Pulmonary artery endothelial cell (primary cell): Measurements from ENCODE around the gene PLVAP. TPM values are rescaled to one million over a fixed set of nuclear protein-coding genes. Genes with fewer than 3 reads are reported as not detected.
A peak's percentile ranks its signal among the peaks of the same experiment; 100 is the strongest.

ENCODE experiments used
- DNase-seq: peaks from one replicate; pipeline ENCODE4 v3.0.0-alpha.2; 2011; ENCODE audit warnings: low read depth, low spot score
- total RNA-seq: library from RNA; depleted of rRNA; stranded (reverse); fragments of >200 nt; gene quantifications from 2 replicates; pipeline ENCODE4 v1.2.3, GENCODE V29; 2014

Gene PLVAP
- total RNA-seq, 1 donor from 2014 or later, result 0.46 TPM

DNA sequence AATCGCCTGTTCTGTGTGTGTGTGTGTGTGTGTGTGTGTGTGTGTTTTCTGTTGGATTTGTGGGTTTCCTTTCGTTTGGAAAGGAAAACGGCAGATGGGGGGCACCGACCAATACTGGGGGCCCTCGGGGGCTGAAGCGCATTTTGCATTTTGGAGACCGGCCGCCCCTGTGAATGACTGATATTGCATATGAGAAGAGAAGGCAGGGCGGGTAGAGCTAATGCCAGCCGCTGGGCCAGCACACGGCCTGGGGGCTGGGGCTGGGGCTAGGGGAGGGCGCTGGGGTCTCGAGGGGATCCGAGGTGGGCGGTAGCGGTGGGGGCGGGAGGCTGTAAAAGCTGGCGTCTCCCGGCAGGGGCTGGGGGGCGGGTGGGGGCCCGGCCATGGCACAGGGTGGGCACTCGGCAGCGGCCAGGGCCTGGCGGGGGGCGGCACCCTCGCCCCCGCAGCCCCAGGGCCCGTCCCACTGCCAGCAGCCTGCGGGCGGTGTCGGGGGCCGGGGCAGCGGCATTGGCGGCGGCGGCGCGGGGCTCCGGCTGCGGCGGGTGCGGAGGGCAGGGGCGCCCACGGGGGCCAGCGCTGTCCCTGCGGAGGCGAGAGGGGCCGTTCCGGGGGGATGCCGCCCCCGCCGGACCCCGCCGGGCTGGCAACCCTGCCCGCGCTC, 53.7 kb downstream of the PLVAP start:
- DNase-seq, result no peak

DNA sequence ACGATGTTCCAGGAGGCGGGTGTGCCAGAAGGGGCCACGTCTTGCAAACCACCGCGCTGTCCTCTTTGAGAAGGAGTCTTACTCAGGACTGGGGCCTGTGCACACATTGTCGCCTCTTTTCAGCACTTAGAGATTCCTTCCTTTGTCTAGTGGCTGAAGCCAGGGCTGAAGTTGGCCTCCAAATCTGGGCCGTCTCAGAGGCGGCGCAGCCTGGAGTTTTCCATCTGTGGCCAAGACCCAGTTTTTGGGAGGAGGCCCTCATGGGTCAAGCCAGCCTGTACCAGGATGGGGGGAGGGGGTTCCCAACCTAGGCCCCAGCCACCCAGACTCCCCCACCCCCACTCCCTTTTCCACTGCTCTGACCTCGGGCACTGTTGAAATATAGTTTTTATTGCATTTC, 54.3 kb downstream of the PLVAP start:
- DNase-seq, result no peak

DNA sequence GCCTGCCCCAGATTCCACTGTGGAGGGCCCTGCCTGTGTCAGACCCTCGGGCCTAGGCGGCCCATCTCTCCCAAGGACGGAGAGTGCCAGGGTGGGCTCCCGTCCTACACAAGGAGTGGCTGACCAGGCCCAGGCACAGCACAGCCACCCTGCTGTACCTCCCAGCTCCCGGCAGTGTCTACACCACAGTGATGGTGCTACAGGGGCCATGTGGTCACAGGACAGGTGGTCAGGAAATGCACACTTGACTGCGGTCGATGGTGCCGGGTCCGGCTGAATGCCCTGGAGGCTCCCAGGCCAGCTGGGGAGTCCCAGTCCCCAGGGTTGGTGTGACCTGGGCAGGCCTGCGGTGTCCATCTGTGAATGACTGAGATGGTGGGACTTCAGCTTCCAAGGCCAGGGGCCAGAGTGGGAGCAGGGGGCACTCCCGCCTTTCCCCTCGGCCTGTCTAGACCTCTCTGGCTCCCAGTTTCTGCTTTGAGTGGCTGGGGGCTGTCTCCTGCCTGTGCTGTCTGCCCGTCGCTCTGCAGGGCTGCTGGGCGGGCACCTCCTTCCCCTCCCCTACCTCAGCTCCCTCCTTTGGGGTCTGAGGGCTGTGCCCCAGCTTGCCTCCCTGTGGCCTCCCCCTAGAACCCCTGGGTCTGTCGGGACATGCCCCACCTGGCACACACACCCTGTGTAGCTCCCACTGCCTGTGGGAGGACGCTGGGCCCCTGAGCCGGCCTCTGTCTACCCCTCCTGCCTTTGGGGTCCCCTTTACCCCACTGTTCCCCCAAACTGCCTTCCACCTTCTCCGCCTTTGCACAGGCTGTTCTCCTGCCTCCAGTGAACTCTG, 55.3 kb downstream of the PLVAP start:
- DNase-seq, result no peak

DNA sequence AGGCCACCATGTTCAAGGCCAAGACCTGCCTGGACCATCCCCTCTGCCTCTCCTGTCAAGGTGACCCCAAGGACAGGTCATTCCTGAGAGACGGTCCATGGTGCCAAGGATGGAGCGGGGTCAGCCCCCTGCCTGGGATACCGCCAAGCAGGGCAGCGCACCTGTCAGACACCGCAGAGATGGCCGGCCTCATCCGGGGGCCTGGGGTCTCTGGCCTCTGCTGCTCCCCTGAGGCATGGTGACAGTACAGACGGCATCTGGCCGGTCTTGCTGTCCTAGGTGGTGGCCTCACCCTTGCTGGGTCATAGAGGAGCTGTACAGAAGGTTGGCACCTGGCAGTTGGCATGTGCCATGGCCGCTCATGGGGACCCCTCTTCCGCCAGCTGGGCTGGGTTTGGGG, 56.7 kb downstream of the PLVAP start:
- no peak for DNase-seq

DNA sequence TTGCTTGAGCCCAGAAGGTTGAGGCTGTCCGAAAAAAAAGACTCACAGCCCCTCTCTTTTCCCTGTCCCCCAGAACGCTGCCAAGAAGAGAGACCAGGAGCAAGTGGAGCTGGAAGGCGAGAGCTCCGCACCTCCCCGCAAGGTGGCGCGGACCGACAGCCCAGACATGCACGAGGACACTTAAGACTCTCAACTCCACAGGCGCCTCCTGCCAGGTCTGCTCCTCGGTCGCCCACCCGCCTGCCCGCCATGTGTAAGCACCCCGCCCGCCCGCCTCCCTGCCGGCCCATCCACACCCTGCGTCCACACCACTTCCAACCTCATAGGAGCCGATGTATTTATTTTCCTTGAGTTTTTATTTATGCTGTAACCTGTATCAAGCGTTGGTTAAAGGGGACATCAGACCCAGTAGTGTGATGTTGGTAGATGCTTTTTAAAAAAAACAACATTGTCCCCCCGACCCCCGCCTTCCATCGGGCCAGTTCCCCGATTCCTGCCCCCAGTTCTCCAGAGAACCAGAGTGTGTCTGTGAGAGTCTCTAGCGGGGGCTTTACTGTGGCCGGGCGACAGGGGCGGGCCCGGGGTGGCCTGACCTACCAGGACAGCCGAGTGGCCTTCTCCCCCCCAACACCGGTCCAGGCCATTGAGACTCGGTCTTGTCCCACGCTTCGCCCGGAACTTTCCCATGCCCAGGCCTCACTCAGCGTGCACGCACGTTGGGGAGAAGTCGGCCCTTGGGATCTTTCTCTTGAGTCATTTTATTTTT, 57.5 kb downstream of the PLVAP start:
- DNase-seq, result no peak

DNA sequence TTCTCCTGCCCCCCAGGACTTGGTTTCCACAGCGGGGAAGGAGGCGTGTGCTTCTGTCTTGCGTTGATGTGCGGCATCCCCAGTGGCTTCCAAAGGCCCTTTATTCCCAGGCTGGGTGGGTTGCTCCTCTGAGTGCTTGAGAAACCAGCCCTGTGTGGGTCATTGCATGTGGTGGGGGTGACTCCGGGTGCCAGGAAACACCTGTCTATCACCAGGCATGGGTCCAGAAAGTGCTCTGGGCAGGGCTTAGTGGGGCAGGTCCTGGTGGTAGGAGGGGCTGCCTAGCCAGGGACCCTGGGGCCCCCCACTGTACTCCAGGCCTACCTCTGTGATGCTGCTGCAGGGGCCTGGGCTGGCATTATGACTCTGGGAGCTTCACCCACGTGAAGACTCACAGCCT, 58.2 kb downstream of the PLVAP start:
- DNase-seq, result no peak

DNA sequence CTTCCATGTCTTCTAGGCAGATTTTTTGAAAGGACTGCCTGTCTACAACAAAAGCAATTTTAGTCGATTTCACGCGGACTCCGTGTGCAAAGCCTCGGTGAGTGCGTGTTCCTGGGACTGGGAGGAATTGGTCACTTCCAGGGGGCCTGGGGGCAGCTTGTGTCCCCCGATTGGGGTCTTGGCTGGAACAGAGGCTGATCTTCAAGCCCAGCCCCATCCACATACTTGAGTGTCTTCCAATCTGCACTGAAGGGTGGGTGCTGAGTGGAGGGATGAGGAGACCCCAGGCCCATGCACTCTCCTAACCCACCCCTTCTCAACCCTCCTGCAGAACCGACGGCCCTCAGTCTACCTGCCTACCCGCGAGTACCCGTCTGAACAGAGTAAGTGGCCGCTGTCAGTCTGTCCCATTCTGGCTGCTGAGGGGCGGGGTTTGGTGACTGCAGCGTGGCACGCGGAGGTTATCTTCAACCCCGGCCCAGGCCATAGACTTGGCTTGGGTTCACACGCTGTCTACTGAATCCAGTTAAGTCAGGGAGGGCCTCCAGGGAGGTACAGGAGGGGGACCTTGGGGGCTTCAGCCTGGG, 63.0 kb downstream of the PLVAP start:
- no peak for DNase-seq

DNA sequence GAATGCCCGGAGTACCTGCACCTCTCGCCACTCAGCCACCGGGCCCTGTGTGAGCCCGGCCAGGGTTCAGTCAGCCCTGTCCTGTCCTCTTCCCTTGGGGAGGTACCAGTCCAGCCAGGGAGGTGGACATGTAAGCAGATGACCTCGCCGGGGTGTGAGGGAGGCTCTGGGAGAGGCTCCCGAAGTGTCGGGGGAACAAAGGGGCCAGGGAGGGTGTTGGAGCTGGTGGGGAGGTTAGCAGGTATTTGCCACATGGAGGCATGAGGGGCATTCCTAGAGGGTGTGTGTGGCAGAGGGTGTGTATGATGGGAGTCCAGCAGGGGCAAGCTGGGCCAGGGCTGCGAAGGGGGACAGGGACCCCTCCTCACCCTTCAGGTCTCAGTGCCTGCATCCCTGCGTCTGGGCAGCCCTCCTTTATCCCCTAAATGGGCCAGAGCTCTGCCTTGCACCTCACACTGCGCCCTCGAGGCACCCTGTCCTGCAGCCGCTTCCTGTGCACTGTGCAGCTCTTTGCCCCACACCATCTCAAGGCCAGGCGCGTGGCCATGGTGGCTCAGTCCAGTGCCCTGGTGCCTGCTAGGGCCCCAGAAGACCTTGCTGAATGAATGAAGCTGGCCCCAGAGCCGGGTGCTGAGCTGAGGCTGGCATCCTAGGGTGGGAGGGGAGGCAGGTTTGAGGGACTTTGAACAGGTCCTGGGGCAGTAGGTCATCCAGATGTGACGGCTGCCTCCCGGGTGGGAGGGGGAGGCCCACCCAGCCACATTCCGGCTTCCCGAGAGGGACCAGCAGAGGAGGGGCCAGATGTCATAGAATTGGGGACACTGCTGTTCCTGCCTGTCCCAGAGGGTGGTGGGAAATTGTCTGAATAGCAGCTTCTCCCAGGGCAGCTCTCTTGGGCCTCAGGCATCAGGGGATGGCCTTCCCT, 64.7 kb downstream of the PLVAP start:
- no peak for DNase-seq

DNA sequence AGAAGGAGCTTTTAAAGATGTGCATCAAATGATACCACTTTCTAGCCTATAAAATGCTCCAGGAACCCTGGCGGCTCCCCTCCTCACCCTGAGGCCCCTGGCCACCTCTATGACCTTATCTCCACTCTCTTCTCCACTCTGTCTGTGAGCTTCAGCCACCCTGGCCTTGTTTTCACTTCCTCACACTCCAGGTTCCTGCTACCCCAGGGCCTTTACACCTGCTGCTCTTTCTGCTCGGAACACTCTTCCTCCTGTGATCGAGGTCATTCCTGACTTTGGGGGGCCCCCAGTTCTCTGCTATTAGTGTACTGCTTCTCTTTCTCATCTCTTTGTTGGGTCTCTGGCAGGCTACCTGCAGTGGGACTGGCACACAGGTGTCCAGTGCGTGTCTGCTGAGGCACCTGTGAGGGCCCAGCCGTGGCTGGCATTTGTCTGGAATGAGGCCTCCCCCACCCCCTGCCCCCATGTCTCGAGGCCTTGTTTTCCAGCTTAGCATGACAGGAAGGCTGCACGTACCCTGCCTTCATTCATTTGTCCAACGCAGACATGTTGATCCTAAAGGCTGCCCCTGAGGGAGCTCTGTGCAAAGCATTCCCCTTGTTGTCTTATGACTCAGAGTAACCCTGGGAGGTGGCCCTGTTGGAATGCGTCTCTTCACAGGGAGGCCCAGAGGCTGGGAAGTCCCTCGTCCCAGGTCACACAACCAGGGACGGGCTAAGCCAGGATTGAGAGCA, 65.5 kb downstream of the PLVAP start:
- DNase-seq, result no peak

DNA sequence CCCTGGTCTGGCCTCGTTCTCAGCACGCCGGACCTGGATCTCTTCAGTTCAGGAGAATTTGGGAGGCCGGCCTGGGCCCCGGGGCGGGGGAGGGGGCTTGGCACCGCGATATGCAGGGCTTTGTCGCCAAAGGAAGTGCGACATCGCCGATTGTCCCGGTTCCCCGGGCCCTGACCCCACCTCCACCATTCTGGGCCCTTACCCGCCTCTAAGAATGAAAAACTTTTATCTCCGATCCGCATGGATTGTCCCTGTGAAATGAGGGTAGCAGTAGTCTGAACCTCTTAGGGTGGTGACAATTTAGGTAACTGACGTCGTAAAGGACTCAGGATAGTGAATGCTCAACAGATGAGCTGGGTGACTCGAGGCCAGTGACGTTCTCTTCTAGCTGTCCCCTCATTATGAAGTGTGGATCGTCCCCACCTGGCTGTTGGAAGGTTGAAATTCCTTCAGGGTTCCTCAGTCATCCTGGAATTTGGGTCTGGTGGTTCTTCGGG, 67.1 kb downstream of the PLVAP start:
- DNase-seq, result no peak

DNA sequence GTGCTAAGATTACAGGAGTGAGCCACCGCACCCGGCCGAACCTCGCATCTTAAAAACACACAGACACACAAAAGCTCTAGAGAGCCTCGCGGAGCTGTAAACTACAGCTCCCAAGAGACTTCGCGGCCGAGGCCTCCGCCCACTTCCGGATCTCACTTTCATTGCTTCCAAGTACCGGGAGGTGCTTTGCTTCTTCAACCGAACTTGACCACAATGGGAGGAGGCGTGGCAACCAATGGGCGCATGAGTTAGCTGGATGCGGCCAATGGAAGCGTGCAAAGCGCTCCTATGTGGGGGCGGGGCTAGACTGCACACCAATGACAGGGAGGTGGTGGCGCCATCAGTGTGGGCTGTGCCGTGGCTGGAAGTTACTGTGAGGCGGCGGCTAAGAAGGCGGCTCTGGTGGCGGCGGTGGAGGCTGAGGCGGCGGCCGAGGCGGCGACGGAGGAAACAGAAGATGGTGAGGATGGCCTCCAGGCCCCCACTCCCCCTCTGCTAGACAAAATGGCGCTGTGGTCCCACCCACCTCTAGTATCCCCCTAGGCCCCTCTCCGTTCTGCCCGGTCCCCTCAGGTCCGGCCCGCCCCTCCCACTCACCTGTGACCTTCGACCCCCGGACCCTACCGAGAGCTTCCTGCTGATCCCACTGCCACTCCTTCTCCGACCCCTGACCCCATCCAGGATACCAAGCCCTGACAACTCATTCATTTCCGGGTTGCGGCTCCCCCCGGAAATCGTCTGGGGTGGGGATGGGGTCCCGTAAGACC, 67.8 kb downstream of the PLVAP start, which contains the start of gene DDA1:
DDA1 (plus strand) TSS at position 366 of the 767 bp plus-strand sequence; CDS start at position 458, 92 bp downstream.
- peak; percentile 100 for DNase-seq

DNA sequence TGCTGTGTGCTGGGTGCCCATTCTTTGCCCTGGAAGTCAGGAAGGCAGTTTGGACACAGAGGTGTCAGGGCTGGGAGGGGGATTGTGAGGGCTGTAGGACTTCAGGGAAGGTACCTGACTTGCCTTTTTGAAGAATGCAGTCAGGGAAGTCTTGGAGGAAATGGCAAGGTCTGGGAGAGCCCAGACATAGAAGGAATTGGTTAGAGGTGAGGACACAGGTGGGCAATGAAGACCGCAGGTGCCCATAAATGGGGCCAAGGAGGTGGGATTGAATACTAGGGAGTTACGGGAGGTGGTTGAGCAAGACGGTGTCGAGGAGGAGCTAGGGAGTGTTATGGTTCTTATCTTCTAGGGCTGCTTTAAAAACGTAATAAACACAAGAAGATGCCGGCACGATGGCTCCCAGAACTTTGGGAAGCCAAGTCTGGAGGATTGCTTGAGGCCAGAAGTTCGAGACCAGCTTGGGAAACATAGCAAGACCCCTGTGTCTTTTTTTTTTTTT, 69.2 kb downstream of the PLVAP start:
- no peak for DNase-seq

DNA sequence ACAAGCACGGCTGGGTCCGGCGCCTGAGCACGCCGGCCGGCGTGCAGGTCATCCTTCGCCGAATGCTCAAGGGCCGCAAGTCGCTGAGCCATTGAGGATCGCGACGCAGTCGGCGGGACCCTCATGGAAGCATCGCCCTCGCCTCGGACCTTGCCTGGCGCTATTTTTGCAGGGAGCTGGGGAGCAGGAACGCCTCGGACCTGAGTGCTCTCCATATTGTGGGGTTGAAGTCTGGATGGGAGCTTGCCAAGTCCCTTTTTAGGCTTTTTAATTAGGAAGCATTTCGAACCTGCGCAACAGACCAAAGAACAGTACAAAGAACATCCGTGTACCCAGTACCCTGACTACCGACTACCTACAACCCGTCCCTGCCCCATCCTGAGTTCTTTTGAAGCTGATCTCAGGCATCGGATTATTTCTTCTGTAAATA, 70.8 kb downstream of the PLVAP start:
- DNase-seq, result no peak

DNA sequence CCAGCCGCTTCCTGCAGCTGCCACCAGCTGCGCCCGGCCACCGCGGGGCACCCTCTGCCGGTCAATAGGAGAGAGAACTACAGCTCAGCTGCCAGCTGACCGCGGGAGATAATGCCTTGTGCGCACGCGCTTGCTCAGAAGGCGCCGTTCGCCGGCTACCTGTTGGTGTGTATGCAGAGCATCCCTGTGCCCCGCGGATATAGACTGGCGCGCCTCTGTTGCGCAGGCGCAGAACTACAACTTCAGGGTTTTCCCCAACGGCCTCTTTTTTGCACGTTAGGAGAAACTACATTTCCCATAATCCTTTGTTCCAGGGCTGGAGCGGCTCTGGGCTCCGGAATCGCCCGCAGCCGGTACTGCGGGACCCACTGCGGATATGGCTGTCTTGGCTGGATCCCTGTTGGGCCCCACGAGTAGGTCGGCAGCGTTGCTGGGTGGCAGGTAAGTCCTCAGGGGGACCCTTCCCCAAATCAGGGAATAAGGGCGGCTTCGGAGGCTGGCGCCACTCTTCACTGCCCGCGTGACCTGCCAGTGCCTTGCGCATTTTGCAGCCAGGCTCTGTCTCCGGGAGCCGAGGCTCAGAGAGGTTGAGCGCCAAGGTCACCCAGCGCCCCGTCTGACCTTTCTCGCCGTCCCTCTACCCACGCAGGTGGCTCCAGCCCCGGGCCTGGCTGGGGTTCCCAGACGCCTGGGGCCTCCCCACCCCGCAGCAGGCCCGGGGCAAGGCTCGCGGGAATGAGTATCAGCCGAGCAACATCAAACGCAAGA, 71.4 kb downstream of the PLVAP start, which contains the start of gene MRPL34:
MRPL34 (plus strand) TSS at position 356 of the 768 bp plus-strand sequence; CDS start at position 377, 21 bp downstream.
- peak; percentile 95 for DNase-seq

DNA sequence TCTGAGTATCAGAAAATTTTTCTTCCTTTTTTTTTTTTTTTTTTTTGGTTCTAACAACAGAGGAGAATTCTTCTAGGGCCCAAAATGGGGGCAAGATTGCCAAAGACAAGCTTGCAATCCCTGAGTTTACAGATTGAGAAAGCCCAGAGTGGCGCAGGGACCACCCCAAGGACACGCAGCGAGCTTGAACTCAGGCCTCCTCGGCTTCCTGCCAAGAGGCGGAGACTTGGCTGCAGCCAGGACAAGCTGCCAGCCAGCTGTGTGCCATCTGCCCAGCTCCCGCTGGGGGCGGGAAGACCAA, 72.0 kb downstream of the PLVAP start:
- no peak for DNase-seq

DNA sequence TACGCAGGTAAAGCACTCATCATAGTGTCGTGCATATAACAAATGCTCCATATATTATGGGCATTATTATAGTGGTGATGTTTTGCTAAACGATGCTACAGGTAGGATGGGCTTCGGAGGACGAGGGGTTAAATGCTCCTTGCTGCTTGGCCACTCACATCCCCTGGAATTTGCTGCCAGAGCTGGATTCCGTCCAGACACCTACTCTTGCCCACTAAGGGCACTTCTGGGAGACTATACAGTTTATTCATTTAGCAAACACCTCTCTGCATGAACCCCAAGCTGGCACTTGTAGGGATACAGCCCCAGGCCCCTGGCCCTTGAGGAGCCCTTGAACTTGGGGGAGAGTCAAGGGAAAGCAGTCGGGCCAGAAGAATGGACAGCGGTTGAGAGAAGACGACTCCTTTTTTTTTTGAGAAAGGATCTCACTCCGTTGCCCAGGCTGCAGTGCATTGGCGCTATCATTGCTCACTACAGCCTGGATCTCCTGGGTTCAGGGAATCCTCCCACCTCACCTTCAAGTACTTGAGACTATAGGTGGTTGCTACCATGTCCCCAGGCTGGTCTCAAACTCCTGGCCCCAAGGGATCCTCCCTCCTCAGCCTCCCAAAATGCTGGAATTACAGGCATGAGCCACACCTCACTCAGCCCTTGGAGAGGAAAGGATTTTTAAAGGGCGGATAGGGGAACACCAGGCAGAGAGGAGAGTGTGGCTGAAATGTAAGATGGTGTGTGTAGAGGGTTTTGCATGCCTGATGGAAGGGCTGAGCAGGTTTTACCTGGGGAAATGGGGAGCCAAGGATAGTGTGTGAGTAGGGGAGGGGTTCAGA, 72.5 kb downstream of the PLVAP start:
- DNase-seq, result no peak

DNA sequence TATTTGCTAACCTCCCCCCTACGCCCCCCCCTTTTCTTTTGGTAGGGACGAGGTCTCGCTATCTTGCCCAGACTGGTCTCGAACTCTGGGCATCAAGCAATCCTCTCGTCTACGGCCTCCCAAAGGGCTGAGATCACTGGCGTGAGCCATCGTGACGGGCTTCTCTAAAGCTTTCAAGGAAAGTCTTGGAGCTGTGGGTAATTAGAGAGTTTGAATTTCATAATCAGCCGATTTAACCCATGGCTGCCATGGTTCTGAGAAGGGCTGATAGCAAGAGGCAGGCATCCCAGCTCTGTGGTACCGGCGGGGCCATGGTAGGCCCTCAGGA, 73.2 kb downstream of the PLVAP start:
- no peak for DNase-seq
